Activated CD8-positive, alpha-beta memory T cell treated with anti-CD3 and anti-CD28 coated beads, Interleukin-2, amount 50 U/mL, for 24 hours (primary cell): ENCODE data around the gene GNL1.
"Not testable (repeated sequence)": the region's sequence is repeated elsewhere in the genome, so short reads cannot be mapped to it uniquely, and the experiment has no call there.

Experiments used
- DNase-seq: peaks from one replicate; pipeline ENCODE4 v3.0.0-alpha.2; 2020; ENCODE audit errors: extremely low read depth

GNL1 gene

DNA sequence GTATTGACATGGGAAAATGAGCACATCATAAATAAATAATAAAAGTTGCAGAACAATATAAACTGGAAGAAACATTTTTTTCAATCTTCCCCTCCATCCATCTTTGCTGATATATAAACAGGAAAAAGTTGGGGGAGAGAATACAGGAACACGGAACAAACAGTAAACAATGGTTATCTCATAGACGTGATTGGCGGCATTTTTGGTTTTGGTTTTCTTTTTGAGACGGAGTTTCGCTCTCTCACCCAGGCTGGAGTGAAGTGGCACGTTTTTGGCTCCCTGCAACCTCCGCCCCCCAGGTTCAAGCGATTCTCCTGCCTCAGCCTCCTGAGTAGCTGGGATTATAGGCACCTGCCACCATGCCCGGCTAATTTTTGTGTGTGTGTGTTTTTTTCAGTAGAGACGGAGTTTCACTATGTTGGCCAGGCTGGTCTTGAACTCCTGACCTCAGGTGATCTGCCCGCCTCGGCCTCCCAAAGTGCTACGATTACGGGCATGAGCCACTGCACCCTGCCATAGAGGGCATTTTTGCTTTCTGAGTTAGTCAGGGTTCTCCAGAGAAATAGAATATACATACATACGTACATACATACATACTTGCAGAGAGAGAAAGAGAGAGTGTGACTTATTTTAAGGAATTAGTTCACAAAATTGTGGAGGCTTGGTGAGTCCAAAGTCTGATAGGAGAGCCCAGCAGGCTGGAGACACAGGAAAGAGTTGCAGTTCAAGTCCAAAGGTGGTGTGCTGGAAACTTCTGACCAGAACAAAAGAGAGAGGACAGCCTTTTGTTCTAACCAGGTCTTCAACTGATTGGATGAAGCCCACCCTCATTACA, 22.6 kb downstream of the GNL1 start:
- DNase-seq = no peak

DNA sequence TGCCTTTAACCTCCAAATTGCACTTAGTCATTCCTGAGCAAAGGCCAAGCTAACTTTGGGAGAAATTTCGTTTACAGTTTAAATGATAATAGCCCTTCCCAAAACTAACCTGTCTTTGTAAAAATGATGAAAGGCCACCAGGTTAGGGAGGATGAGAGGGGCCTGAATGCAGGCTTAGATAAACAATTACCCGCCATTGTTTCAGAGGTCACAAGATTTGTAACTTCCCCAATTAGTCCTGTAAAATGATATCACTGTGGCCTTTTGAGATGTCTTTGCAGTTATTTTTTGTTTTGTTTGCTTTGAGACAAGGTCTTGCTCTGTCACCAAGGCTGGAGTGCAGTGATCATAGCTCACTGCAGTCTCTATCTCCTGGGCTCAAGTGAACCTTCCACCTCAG, 26.3 kb downstream of the GNL1 start:
- no peak for DNase-seq

DNA sequence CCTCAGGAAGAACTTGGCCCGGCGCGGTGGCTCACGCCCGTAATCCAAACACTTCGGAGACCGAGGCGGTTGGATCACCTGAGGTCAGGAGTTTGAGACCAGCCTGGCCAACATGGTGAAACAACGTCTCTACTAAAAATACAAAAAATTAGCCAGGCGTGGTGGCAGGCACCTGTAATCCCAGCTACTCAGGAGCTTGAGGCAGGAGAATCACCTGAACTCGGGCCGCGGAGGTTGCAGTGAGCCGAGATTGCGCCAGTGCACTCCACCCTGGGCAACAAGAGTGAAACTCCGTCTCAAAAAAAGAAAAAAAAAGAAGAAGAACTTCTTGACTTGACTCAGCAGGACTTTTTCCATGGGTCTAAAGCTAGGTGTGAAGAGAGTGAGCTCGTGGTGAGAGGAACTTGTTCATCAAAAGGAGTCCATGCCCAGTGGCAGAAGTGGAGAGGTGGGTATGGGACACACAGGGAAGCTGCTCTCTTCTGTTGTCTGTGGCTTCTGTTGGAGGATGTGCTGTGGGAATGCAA, 26.9 kb downstream of the GNL1 start:
- not testable (repeated sequence) for DNase-seq

DNA sequence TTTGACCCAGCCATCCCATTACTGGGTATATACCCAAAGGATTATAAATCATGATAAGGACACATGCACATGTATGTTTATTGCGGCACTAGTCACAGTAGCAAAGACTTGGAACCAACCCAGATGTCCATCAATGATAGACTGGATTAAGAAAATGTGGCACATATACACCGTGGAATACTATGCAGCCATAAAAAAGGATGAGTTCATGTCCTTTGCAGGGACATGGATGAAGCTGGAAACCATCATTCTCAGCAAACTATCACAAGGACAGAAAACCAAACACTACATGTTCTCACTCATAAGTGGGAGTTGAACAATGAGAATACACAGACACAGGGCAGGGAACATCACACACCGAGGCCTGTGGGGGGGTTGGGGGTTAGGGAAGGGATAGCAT, 29.8 kb downstream of the GNL1 start:
- not testable (repeated sequence) for DNase-seq

DNA sequence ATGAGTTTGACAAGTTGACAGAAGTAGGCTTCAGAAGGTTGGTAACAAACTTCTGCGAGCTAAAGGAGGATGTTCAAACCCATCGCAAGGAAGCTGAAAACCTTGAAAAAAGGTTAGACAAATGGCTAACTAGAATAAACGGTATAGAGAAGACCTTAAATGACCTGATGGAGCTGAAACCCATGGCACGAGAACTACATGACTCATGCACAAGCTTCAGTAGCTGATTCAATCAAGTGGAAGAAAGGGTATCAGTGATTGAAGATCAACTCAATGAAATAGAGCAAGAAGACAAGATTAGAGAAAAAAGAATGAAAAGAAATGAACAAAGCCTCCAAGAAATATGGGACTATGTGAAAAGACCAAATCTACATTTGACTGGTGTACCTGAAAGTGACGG, 34.3 kb downstream of the GNL1 start:
- DNase-seq = not testable (repeated sequence)

DNA sequence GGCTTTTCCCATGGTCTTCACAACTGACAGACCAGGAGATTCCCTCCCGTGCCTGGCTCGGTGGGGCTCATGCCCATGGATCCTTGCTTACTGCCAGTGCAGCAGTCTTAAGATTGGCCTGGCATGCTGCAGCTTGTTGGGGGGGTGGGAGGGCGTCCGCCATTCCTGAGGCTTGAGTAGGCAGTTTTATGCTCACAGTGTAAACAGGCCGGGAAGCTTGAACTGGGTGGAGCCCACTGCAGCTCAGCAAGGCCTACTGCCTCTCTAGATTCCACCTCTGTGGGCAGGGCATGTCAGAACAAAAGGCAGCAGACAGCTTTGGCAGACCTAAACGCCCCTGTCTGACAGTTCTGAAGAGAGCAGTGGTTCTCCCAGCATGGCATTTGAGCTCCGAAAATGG, 35.2 kb downstream of the GNL1 start:
- not testable (repeated sequence) for DNase-seq

DNA sequence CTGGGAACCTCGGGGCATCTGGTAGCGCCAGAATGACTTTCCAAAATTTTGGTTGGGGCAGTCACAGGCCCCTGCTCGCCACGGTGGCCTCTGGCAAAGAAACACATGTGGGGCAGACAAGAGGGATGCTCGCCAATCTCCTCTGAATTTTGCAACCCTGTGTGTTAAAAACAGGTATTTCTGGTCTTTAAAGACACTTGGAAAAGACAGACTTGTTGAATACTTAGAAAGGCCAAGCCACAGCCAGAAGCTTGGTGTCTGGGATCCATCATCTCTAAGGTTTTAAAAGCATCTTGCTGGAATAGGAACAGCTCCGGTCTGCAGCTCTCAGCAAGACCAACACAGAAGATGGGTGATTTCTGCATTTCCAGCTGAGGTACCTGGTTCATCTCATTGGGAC, 35.8 kb downstream of the GNL1 start:
- DNase-seq = no peak

DNA sequence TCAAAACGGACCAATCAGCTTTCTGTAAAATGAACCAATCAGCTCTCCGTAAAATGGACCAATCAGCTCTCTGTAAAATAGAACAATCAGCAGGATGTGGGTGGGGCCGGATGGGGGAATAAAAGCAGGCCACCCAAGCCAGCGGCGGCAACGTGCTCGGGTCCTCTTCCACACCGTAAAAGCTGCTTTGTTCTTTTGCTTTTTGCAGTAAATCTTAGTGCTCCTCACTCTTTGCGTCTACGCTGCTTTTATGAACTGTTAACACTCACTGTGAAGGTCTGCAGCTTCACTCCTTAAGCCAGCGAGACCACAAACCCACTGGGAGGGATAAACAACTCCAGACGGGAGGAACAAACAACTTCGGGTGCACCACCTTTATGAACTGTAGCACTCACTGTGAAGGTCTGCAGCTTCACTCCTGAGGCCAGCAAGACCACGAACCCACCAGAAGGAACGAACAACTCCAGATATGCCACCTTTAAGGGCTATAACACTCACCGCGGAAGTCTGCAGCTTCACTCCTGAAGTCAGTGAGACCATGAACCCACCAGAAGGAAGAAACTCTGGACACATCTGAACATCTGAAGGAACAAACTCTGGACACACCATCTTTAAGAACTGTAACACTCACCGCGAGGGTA, 37.7 kb downstream of the GNL1 start:
- not testable (repeated sequence) for DNase-seq

DNA sequence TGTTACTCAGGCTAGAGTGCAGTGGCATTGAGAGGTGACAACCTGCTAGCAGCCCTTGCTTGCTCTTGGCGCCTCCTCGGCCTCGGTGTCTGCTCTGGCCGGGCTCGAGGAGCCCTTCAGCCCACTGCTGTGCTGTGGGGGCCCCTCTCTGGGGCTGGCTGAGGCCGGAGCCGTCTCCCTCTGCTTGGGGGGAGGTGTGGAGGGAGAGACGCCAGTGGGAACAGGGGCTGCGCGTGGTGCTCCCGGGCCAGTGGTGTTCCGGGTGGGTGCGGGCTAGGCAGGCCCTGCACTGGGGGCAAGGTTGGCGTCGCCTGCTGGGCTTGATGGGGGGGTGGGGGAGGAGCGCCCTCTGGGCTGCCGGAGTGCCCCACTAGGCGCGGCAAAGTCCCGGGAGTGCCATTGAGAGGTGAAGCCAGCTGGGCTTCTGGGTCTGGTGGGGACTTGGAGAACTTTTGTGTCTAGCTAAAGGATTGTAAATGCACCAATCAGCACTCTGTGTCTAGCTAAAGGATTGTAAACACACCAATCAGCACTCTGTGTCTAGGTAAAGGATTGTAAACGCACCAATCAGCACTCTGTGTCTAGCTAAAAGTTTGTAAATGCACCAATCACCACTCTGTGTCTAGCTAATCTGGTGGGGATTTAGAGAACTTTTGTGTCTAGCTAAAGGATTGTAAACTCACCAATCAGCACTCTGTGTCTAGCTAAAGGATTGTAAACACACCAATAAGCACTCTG, 38.4 kb downstream of the GNL1 start:
- DNase-seq = not testable (repeated sequence)

DNA sequence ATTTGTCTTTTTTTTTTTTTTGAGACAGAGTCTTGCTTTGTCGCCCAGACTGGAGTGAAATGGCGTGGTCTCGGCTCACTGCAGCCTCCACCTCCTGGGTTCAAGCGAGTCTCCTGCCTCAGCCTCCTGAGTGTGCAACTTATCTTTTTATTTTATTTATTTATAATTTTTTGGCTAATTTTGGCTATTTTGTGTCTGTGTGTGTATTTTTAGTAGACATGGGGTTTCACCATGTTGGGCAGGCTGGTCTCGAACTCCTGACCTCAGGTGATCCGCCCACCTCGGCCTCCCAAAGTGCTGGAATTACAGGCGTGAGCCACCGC, 39.6 kb downstream of the GNL1 start:
- not testable (repeated sequence) for DNase-seq

DNA sequence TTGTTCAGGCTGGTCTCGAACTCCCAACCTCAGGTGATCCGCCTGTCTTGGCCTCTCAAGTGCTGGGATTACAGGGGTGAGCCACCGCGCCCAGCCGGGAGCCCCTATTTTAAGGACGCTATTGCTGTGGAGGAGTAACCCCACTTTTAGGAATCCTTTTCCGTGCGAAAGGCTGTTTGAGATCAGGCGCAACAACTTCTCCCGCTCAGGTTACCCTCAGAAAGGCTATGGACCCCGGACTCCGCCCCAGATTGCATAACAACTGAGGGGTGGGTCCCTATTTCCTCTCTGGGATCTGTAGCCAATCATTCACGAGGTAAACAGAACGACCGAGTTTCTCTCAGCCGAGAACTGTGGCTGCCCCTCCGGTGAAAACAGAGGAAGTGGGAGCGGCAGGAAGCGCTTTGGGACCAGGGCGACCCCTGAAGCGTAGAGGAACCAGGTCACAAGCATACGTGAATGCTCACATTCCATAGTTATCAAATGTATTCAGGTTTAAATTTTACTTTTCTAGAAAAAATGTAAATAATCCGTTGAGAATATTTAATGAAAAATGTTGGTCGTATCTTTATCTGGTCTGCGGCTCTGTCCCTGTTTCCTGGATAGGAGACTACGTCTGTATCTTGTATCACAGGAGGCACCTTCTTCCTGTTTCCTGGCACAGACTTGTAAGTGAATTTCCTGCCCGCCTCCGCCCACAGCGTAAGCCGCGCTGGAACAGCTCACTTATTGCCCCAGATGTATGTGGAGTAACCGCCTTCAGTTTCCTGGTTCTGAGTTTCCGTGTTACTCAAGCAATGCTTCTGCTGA, 40.1 kb downstream of the GNL1 start:
- DNase-seq = peak; percentile 84

DNA sequence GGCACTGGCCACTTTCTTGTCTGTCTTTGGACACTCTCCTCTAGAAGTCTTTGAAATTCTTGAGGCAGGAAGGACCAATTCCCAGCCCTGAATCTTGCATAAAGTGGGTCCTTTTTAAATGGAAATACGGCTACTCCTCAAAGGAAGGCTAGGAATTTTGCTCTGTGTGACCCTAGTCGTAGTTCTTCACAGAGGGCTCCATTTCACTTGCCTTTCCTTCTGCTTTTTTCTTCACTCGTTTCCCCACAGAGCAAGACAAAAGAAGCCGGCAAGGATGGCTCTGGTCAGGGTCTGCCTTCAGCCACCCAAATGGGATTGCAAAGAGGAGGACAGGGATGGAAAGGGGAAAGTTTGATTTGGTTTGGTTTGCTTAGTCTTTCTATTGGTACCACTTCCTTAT, 41.2 kb downstream of the GNL1 start:
- no peak for DNase-seq

DNA sequence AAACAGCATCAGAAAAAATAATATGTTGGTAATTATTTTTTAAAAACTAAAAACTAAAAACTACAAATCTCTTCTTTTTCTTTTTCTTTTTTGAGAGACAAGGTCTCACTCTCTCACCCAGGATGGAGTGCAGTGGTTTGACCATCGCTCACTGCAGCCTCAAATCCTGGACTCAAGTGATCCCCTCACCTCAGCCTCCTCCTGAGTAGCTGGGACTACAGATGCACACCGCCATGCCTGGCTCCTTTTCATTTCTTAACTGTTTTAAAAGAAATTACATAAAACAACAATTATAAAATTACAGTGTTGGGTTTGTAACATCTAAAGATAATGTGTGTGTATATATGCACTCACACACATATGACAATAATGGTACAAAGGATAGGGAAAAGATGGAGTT, 42.8 kb downstream of the GNL1 start:
- no peak for DNase-seq

DNA sequence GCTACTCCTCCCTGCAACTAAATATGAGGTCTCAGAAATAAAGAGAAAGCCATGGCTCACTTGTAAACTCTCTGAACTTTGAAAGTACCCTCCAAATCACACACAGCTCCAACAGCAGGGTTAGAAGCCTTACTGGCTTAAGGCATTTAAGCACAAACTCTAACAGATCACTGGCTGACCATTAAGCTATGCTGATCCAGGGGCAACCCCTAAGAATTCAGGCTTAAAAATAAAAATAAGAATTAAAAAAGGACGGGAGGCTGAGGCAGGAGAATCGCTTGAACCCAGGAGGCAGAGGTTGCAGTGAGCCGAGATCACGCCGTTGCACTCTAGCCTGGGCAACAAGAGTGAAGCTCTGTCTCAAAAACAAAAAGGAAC, 45.1 kb downstream of the GNL1 start:
- DNase-seq = no peak

DNA sequence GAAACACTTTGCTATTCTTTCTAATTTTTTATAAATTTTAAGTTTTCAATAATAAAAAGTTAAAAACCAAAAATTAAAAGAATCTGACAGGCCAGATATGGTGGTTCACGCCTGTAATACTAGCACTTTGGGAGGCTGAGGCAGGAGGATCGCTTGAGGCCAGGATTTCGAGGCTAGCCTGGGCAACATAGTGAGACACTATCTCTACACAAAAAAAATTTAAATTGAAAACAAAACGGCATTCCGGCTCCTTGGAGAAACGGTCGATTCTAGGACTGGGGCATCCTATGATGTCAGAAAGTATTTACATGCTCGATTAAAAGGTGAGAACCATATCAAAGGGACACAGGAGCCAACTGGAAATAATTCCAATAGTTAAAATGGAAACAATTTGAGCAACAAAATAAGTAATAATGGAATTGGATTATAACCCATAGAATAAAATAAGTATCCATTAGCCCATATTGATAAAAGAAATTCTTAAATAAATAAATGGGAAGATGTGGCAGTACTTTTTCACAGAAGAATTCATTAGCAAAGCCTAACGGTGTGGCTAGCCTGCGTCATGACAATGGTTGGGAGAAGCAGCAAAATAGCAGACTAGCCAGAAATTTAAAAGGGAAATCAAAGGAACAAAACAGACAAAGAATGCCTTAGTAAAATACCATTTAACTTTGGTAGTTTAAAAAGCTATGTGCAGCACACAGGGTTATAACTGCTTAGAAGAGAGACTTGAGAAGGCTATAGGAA, 45.7 kb downstream of the GNL1 start:
- DNase-seq = no peak

DNA sequence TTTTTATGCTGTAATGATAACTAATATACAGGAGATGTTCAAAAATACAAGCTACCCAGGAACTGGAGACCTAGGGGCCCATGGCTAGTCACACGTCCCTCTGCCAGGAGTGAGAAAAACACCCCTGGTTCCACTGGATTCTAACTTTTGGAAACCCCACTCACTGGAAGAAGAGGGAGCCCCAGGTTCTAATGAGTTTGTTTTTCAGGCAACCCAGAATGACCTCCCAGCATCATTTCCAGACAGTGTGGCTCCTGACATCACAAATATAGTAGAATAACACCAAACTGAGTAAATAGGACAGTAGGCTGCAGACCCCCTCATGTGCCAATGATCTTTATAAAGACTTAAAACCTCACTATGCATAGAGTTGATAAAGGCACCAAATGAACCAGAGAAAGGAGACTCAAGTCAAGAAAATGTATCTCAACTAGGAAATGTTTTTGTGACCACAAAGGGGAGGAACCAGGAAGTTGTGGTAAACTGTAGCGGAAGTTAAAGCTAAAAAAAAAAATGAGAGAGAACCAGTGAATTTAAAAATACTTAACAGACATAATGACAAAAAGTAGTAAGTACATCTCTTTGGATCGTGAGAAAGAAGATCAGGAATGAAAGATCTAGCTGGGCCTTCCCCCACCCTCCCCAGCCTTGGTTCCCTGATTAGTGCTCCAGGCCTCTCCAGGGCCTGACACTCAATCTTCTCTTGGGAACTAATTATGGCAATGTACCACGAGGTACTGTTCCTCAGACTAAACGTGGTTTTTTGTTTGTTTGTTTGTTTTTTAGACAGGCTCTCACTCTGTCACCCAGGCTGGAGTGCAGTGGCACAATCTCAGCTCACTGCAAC, 47.2 kb downstream of the GNL1 start:
- DNase-seq = no peak

DNA sequence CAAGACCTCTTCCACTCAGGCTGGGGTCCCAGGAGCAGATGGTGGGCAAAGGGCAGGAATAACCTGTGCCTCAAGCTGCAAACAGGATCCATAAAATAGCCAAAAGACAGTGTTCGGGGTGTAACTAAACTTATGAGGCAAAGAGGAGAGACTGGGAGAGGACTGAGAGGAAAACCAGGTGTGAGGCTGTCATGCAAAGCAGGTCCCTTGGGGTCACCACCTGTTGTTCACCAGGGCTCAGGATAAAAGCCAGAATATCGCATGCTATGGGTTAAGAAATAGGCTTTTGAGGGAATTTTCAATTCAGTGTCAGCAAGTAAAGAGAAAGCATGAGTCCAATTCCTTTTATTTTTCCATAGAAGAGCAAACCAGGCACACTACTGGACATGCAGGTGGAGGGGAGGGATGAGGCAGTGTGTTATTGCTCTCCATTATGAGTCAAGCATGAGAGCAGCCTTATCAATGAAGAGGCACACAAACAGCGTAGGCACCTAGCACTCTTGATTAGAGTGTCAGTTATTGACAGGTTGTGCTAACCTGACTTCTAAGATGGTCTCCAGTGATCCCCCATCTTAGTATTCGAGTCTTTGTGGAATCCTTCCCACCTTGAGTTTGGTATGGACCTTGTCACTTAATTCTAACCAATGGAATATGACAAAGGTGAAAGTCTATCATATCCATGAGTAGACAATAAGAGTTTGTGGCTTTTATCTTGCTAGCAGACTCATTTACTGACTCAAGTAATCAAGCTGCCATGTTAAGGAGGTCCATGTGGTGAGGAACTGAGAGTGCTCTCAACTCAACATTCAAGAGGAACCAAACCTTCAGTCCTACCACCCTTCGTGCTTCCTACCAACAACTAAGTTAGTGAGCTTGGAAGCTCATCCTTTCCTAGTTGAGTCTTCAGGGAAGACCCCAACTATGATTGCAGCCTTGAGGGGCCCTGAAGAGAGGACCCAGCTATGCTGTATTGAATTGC, 48.2 kb downstream of the GNL1 start:
- DNase-seq = no peak

DNA sequence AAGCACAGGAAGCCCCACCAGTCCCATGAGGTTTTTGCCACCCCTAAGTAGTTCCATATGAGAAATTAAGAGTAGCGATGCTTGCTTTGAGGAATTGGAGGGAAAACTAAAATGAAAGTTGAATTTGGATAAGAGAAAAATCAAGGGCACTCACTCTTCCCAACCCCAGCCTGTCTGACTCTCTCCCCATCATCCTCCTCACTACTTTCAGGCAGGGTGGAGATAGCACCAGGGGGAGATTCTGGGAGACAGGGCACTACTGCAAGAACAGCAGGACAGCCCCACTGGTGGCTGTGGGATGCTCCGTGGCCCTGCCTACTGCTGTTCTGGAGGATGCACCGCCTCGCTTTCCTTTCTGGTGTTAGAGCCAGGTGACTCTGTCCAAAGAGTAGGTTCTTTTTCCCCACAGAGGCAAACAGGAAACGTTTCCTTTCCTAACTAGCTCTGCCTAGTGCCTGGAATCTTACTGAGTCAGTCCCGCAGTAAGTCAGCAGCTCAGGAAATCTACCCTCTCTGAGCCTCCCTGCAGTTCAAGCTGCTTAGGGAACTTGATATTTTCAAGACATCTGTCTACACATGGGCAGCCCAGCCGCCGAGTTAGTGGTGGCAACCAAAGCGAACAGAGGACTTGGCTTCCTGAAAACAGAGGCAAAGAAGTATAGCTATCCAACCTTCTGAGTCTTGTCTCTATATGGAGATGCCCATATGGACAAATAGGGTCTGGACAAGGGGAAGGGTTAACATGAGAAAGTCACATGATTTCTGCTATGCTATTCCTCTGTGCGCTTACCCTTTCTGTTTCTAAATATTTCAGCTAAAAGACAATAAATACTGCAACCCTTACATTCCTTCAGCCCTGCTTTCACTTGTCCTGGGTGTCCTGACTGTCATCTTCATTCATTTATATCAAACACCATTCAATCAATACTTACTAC, 55.6 kb downstream of the GNL1 start:
- DNase-seq = no peak
